GM12891 (cell line): ENCODE data around the gene UBE3B.
"Not testable (repeated sequence)": the region's sequence is repeated elsewhere in the genome, so short reads cannot be mapped to it uniquely, and the experiment has no call there.

ENCODE experiments used
- DNase-seq: peaks from one replicate; pipeline ENCODE4 v3.0.0; 2011; ENCODE audit warnings: low spot score; ENCODE audit not compliant: insufficient read length
- FAIRE-seq: peaks from 2 replicates; lab custom pipeline; 2011; peaks lifted over from hg19 to GRCh38; lab: Jason Lieb, UNC
- PAX5 ChIP-seq: IDR thresholded peaks from 2 replicates; pipeline ENCODE4 v1.6.1; 2011; ENCODE audit warnings: low read length, moderate library complexity, mild to moderate bottlenecking; ENCODE audit not compliant: insufficient read depth, severe bottlenecking
- POLR2A ChIP-seq: IDR thresholded peaks from 2 replicates; pipeline ENCODE4 v1.6.1; 2011; ENCODE audit warnings: low read depth, low read length, control low read depth
- POLR2AphosphoS5 ChIP-seq: IDR thresholded peaks from 2 replicates; pipeline ENCODE4 v1.6.1; 2011; ENCODE audit warnings: low read depth, low read length, control low read depth
- POU2F2 ChIP-seq: IDR thresholded peaks from 2 replicates; pipeline ENCODE4 v1.6.1; 2011; ENCODE audit warnings: low read depth, mild to moderate bottlenecking, control low read depth, low read length, moderate library complexity
- SPI1 ChIP-seq: IDR thresholded peaks from 2 replicates; pipeline ENCODE4 v1.6.1; 2011; ENCODE audit warnings: low read depth, low read length, control low read depth
- TAF1 ChIP-seq: IDR thresholded peaks from 2 replicates; pipeline ENCODE4 v1.6.1; 2011; ENCODE audit warnings: low read depth, low read length, control low read depth

UBE3B gene

DNA sequence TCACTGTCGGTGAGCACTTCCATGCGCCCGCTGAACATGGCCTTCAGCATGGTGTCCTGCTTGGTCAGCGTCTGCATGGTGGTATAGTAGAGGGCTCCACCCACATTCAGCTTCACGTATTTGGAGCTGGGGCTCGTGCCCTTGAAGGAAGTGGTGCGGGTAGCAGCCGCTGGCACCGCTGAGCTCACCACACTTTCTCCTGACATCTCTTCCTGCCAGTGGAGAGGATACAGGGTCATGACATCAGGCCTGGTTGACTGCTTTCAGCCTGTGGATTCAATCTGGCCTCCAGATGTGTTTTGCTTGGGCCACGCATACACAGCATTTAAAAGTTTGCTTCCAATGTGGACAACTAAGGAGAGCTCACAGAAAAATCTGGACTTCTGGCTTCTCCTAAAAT lies 7.9 kb upstream of the UBE3B start:
- no peak for FAIRE-seq
- TF ChIP-seq SPI1: no peak
- TF ChIP-seq POLR2AphosphoS5: no peak
- no peak for TF ChIP-seq TAF1
- no peak for TF ChIP-seq POLR2A
- no peak for TF ChIP-seq PAX5
- no peak for TF ChIP-seq POU2F2
- no peak for DNase-seq

DNA sequence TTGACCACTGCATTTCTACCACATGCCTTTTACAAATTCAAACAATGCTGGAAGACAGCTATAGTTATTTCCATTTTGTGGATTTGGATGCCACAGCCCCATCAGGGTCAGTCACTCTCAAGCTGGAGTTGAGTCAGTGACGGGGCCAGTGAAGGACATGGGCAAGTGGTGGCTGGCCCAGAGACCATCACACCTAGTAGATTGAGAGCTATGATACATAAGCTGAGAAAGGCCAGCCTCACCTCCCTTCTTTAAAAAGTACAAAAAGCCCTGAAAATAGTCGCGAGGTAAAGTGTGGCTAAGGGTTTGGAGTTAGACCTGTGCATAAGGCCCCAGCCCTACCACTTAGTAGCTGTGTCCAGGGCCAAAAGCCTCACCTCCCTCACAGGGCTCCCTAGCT lies 4.4 kb upstream of the UBE3B start:
- no peak for FAIRE-seq
- DNase-seq: no peak
- no peak for TF ChIP-seq TAF1
- TF ChIP-seq SPI1: no peak
- no peak for TF ChIP-seq PAX5
- TF ChIP-seq POU2F2: no peak
- TF ChIP-seq POLR2AphosphoS5: no peak
- no peak for TF ChIP-seq POLR2A

DNA sequence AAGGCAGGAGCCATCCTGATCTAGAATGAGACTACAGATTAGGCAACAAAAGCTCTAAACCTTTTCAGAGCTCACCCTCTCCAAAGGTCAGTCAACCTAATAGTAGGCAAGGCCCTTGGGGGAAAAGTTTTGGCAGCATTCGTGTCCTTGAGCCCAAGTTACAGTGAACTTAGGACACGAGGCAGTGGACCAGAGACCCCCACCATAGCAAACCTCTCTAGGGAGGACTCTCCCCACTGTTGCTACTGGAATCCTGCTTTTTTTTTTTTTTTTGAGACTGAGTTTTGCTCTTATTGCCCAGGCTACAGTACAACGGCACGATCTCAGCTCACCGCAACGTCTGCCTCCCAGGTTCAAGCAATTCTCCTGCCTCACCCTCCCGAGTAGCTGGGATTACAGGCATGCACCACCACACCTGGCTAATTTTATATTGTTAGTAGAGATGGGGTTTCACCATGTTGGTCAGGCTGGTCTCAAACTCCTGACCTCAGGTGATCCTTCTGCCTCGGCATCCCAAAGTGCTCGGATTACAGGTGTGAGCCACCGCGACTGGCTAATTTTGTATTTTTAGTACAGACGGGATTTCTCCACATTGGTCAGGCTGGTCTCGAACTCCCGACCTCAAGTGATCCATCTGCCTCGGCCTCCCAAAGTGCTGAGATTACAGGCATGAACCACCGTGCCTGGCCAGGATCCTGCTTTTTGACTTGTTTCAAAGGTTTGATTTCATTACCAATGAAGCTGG lies 3.7 kb upstream of the UBE3B start:
- not testable (repeated sequence) for FAIRE-seq, DNase-seq

DNA sequence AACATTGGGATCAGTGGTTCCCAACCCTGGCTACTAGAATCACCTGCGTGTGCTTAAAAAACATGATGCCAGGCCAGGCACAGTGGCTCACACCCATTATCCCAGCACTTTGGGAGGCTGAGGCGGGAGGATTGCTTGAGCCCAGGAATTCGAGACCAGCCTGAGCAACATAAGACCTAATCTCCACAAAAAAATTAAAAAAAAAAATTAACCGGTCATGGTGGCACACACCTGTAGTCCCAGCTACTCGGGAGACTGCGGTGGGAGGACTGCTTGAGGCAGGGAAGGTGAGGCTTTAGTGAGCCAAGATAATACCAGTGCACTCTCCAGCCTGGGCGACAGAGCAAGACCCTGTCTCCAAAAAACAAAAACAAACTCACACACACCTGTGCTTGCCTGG lies 2.3 kb upstream of the UBE3B start:
- FAIRE-seq (no peak), DNase-seq (no peak)
- TF ChIP-seq POLR2AphosphoS5 (no peak), POU2F2 (no peak), TAF1 (no peak), PAX5 (no peak), SPI1 (no peak), POLR2A (no peak)

DNA sequence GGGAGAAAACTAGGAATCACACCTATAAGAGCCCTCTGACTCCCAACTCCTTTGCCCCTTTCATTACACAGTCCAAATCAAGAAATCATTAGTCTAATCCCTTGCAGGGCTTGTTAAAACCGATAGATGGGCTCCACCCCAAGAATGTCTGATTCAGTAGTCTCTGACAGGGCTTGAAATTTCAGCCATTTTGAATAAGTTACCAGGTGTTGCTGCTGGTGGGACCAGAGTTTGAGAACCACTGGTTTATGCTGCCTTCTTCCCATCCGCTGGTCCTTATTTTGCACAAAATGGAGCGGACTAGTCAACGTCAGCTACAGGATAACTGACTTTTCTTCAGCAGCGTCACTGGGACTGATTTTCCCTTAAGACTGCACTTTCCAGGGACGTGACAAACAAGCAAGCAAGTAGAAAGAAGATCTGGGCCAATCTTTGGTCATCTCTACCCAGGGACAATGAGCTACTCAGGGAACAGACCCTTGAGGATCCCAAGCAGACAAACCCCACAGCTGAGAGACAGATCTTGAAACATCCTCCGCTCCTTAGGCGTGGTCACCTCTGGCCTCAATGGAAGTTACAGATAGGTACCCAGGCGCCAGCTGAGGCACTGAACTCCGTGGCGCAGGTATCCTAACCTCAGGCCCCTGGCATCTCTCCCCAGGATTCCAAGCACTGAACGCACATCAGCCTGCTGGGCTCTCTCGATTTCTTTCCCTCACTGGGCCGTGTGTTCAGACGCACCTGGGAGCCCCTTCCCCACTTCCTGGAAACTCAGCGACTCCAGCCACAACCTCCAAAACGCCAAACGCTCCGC lies 1.2 kb upstream of the UBE3B start:
- no peak for FAIRE-seq
- DNase-seq: no peak
- TF ChIP-seq TAF1 (no peak), SPI1 (no peak)

DNA sequence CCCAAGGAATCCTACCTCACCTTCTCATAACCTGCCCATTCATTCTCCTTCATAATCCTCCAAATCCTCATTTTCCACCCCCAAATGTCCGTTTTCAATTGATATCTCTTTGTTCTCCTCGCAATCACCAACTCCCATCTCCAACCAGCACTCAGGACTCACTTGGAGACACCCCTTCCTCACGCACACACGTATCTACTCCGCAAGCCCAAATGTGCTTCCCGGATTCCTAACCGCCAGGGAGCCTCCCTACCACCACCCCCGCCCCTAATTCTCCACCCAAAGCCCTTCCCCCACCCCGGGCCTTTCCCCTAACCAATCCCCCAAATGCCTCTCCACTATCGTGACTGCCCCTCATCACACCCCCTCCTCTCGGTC lies 638 bp upstream of the UBE3B start:
- no peak for FAIRE-seq
- no peak for DNase-seq
- TF ChIP-seq PAX5 (no peak), TAF1 (no peak), POLR2A (no peak), POLR2AphosphoS5 (no peak), SPI1 (no peak), POU2F2 (no peak)

DNA sequence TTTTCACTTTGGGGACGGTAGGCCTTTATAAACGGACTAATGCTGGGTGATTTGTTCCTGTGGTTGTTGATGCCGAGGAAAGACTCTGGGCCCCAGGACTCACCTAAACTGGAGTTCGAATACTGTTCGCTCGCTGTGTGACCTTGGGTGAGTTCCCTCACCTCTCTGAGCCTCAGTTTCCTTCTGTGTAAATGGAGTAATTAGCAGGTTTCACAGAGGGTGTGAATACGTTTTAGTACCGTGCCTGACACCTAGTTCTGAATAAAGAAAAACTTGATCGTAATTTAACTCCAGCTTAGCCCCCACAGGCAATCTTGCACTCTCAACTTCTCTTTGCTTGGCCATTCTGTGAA lies 505 bp downstream of the UBE3B start:
- TF ChIP-seq POLR2AphosphoS5 (no peak), POU2F2 (no peak), TAF1 (no peak), SPI1 (no peak), PAX5 (no peak), POLR2A (no peak)
- DNase-seq (no peak), FAIRE-seq (no peak)

DNA sequence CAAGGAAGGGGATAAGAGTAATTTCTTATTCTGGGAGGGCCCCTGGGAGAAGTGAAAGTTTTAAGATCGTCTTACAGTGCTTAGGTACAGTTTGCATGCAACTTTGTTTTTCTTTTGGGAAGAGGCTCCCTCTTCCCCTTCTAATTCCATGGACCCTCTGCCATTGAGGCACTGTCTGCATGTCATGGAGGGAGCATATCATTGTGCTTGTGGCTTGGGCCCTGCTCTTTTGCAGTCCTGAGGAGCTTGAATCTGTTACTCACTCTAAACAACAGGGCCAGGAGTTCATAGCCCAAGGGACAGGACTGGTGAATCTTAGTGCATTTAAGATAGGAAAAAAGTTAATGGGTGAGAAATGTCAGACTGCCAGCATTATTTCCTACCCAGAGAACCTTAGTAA lies 2.3 kb downstream of the UBE3B start:
- TF ChIP-seq POLR2AphosphoS5 (no peak), POLR2A (no peak), TAF1 (no peak), PAX5 (no peak), POU2F2 (no peak), SPI1 (no peak)
- no peak for FAIRE-seq
- no peak for DNase-seq

DNA sequence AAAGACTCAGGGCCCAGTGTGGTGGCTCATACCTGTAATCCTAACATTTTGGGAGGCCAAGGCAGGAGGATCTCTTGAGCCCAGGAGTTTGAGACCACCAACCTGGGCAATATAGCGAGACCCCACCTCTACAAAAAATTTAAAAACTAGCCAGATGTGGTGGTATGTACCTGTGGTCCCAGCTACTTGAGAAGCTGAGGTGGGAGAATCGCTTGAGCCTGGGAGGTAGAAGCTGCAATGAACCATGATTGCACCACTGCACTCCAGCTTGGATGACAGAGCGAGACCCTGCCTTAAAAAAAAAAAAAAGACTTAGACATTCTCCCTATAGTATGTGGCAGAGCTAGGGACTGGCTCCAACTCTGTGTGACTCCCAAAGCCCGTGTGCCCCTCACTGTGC lies 2.9 kb downstream of the UBE3B start:
- DNase-seq (no peak), FAIRE-seq (no peak)
- TF ChIP-seq POLR2A (no peak), PAX5 (no peak), POLR2AphosphoS5 (no peak), SPI1 (no peak), POU2F2 (no peak), TAF1 (no peak)

DNA sequence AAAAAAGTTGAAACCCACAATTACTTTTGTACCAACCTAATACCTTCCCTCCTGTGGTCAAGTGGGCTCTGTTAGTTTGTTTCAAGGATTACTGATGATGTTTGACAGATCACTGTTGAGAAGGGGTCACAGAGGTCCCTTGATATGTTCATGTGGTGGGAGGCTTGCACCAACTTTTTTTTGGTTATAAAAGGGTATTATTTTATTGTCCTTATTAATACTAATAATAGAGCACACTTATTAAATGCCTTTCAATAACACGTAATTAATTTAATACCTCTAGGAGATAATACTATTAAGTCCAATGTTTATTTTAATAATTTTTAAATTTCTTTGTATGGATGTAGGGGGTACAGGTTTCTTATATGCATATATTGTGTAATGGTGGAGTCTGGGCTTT lies 4.4 kb downstream of the UBE3B start:
- no peak for TF ChIP-seq POLR2A
- no peak for TF ChIP-seq POLR2AphosphoS5
- no peak for TF ChIP-seq PAX5
- TF ChIP-seq SPI1: no peak
- DNase-seq (no peak), FAIRE-seq (no peak)
